ENCODE results near the gene PHKB.

- TF ChIP-seq EP300 (IDR thresholded peaks at IDR 0.05; ENCODE audit: borderline replicate concordance) (no peak), USF1 (IDR thresholded peaks at IDR 0.05) (no peak), MAX (IDR thresholded peaks at IDR 0.05) (no peak), RAD21 (IDR thresholded peaks at IDR 0.05; ENCODE audit: low read depth) (no peak), CREB1 (IDR thresholded peaks at IDR 0.05; ENCODE audit: low read depth) (no peak), REST (IDR thresholded peaks at IDR 0.05; ENCODE audit: low read depth) (no peak)
Observed at GRCh38 chr16:47480410-47480809, 19.3 kb downstream of the PHKB start.
